GM19351 (cell line): ENCODE results near the gene RAVER1.
"Not testable (repeated sequence)": the region's sequence is repeated elsewhere in the genome, so short reads cannot be mapped to it uniquely, and the experiment has no call there.

Experiments
- ATAC-seq: cut with Tn5 transposase; IDR thresholded peaks from one replicate; pipeline ENCODE4 v1.9.1; 2021; ENCODE audit warnings: mild to moderate bottlenecking, moderate library complexity; ENCODE audit not compliant: unreplicated experiment

The RAVER1 gene

DNA sequence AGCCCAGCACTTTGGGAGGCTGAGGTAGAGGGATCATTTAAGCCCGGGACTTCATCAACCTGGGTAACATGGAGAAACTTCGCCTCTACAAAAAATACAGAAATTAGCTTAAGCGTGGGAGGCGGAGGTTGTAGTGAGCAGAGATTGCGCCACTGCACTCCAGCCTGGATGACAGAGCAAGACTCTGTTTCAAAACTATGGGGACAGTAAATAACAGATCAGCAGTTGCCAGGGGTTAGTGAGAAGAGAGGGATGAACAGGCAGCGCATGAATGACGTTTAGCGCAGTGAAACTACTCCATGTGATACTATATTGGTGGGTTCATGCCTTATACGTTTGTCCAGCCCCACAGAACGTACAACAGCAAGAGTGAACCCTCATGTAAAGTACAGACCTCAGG, 13.2 kb upstream of the RAVER1 start:
- no peak for ATAC-seq

- no peak for ATAC-seq
These were observed 11.5 kb upstream of the RAVER1 start for GRCh38 chr19:10344780-10345179.

- no peak for ATAC-seq
These were observed 10.2 kb upstream of the RAVER1 start for GRCh38 chr19:10343495-10343894.

GRCh38 chr19:10339977-10340376, 6.6 kb upstream of the RAVER1 start:
- no peak for ATAC-seq

GRCh38 chr19:10339380-10339960, 6.1 kb upstream of the RAVER1 start, which contains the start of gene ICAM3:
TSS of gene ICAM3 (minus strand) at chr19:10339624. CDS start at chr19:10339614, 10 bp downstream.
- ATAC-seq: no peak

GRCh38 chr19:10338940-10339339, 5.6 kb upstream of the RAVER1 start:
- ATAC-seq: no peak

- not testable (repeated sequence) for ATAC-seq
These were observed 3.4 kb upstream of the RAVER1 start for GRCh38 chr19:10336725-10337124.

GRCh38 chr19:10335352-10335985, 2.1 kb upstream of the RAVER1 start:
- ATAC-seq: no peak

DNA sequence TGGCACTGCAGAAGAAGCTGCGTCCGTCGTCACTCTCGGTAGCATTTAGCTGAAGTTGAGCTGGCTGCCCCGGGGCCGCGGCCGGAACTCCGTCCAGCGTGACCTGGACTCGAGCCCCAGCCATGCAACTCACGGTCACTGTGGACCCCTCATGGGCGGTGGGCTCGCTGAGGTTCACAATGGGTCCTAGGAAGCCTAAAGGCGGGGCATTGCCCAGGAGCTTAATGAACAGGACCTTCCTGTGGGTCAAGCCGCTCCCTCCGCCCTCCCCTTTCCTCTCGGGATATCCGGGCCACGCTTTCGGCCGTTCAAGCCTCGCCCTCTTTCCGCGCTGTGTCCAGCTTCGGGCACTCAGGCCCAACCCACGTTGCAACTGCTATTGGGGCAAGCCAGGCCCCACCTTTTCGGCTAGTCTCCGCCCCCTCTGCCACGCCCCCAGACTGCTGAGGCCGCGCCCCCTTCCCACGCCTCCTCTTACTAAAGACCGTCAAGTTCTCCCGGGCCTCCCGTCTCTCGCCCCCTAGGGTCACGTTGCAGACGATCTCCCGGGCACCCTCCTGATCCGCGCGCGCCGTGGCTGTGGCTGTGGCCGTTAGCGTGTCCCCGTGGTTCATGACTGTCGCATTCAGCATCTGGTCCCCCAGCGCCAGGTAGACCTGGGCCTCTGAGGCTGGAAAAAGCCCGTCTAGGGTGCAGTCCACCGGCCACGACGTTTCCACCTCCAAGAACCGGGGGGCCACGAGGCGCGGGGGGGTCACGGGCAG, 1.4 kb upstream of the RAVER1 start:
- no peak for ATAC-seq

GRCh38 chr19:10333758-10334587, 644 bp upstream of the RAVER1 start:
- no peak for ATAC-seq

GRCh38 chr19:10332158-10332964, 968 bp downstream of the RAVER1 start:
- ATAC-seq: no peak

- no peak for ATAC-seq
These were observed 3.8 kb downstream of the RAVER1 start for GRCh38 chr19:10329555-10329954.

- ATAC-seq: no peak
These were observed 4.5 kb downstream of the RAVER1 start for GRCh38 chr19:10328558-10329429.

GRCh38 chr19:10327793-10328192, 5.5 kb downstream of the RAVER1 start:
- ATAC-seq: no peak

- no peak for ATAC-seq
These were observed 7.6 kb downstream of the RAVER1 start for GRCh38 chr19:10325732-10326131.

DNA sequence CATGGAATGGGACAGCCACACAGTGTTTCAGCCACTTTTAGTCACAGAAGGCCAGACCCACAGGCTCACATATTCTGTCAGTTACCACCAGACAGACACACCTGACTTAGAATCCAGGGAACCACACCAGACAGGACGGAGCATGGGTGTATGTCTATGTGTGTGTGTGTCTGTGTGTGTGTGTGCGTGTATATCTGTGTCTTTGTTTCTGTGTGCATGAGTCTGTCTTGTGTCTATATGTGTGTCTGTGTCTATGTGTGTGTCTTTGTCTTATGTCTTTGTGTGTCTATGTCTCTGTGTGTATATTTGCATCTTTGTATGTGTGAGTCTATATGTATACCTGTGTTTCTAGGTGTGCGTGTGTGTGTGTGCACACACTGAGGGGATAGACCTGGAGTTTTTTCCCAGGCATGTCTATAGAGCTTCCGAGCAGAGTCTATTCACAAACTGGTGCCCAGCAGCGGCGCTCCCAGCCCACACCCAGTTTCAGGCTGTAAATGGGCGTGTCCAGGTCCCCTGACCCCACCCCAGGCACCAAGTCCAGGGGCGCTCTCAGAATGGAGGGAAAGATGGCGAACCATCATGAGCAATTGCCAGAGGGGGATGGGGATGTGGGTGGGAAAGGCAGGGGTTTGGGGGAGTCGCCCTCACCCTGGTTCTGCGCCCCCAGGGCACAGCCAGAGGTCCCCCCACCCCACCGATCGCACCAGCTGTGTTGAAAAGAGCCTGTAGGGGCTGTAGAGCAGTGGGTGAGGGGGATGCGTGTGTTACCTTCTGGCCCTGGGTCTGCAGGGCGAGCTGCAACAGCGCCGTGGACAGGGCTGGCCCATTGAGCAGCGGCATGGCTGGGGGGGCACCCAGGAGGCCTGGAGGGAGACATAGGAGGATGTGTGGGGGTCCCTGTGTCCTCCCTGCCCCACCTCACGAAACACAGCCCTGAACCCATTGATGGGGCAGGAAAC, 11.2 kb downstream of the RAVER1 start:
- no peak for ATAC-seq

DNA sequence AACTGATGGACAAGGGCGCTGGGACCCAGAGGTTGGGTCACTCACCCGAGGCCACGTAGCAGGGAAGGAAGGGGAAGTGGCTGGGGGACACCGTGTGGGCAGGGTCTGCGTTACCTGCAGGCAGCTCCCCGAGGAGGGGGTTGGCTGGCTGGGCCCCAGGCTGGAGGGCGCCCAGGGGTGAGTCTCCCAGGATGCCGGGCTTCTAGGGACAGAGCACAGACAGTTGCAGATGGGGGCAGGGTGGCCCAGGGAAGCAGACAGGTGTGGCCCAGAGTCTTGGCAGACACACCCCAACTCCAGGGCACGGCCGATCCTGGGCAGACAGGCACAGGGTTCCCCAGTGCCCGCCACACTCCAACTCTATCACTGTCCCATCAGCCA, 11.9 kb downstream of the RAVER1 start:
- ATAC-seq: no peak
